H1 (cell line): ENCODE data around the gene BRD7. TPM values are rescaled to one million over a fixed set of nuclear protein-coding genes. Genes with fewer than 3 reads are reported as not detected.

Source experiments
- CTCF ChIA-PET: fragments of 300-600 bp; sonication (Branson Sonifier 250); formaldehyde crosslinking; loops from one replicate; lab custom pipeline; 2021; ENCODE audit not compliant: partially characterized antibody; lab: Charles Lee
- POLR2A ChIA-PET: fragments of 300-600 bp; sonication (Branson Sonifier 250); formaldehyde crosslinking; loops from one replicate; lab custom pipeline; 2021; ENCODE audit warnings: inconsistent platforms; ENCODE audit not compliant: partially characterized antibody; lab: Charles Lee
- DNase-seq, 2 experiments: peaks; one replicate each; pipeline versions ENCODE4 v3.0.0 to v3.0.0-alpha.2; 2010 to 2022; ENCODE audit warnings: low spot score in 2 of 2, low read depth in 1 of 2, mixed read lengths in 1 of 2
- FAIRE-seq: peaks from 2 replicates; lab custom pipeline; 2011; peaks lifted over from hg19 to GRCh38; lab: Jason Lieb, UNC
- H2AFZ ChIP-seq: 2 replicates; pipeline ENCODE4 v1.8.1; 2012; ENCODE audit warnings: low read length, inconsistent platforms
- H2AK5ac ChIP-seq: 2 replicates; pipeline ENCODE4 v1.6.1; 2013; ENCODE audit warnings: low read depth, low read length
- H2BK120ac ChIP-seq: replicated peaks from 2 replicates; pipeline ENCODE3; 2013; ENCODE audit warnings: low read depth, low read length, inconsistent platforms
- H2BK12ac ChIP-seq: 2 replicates; pipeline ENCODE4 v1.6.1; 2013; ENCODE audit warnings: low read depth, low read length
- H2BK15ac ChIP-seq: 2 replicates; pipeline ENCODE4 v1.6.1; 2013; ENCODE audit warnings: low read length
- H2BK20ac ChIP-seq: 2 replicates; pipeline ENCODE4 v1.6.1; 2013; ENCODE audit warnings: low read length
- H2BK5ac ChIP-seq: 2 replicates; pipeline ENCODE4 v1.6.1; 2013; ENCODE audit warnings: low read depth, low read length
- H3K14ac ChIP-seq: 2 replicates; pipeline ENCODE4 v1.6.1; 2013; ENCODE audit warnings: inconsistent platforms; ENCODE audit not compliant: insufficient read length
- H3K18ac ChIP-seq: 2 replicates; pipeline ENCODE4 v1.6.1; 2013; ENCODE audit warnings: low read length; ENCODE audit errors: extremely low read depth
- H3K23ac ChIP-seq: 2 replicates; pipeline ENCODE4 v1.6.1; 2013; ENCODE audit warnings: inconsistent platforms; ENCODE audit not compliant: insufficient read length
- H3K23me2 ChIP-seq: 2 replicates; pipeline ENCODE4 v1.6.1; 2013; ENCODE audit warnings: low read depth, low read length
- H3K27ac ChIP-seq: 2 replicates; pipeline ENCODE4 v1.6.1; 2011; ENCODE audit warnings: low read depth, low read length, inconsistent platforms
- H3K27me3 ChIP-seq, 4 experiments: replicated peaks in 1 of 4; 1 replicate in 1 of 4; 2 replicates in 3 of 4; pipeline versions ENCODE4 v1.6.1 to v1.8.1; 2011 to 2013; ENCODE audit warnings: low read length in 3 of 4, mild to moderate bottlenecking in 3 of 4, inconsistent platforms in 2 of 4, mixed read lengths in 2 of 4, moderate library complexity in 1 of 4; ENCODE audit not compliant: control insufficient read depth in 3 of 4, insufficient read depth in 3 of 4; ENCODE audit errors: extremely low read depth in 1 of 4
- H3K36me3 ChIP-seq, 4 experiments: 2 replicates each; pipeline versions ENCODE4 v1.6.1 to v1.8.1; 2011 to 2013; ENCODE audit warnings: mild to moderate bottlenecking in 4 of 4, low read length in 3 of 4, moderate library complexity in 2 of 4, control low read depth in 1 of 4, inconsistent platforms in 1 of 4; ENCODE audit not compliant: insufficient read depth in 4 of 4, control insufficient read depth in 2 of 4
- H3K4ac ChIP-seq: replicated peaks from 2 replicates; pipeline ENCODE3; 2013; ENCODE audit warnings: low read length, low read depth, mixed read lengths, inconsistent platforms; ENCODE audit not compliant: insufficient read length
- H3K4me1 ChIP-seq, 4 experiments: replicated peaks in 1 of 4; 1 replicate in 1 of 4; 2 replicates in 3 of 4; pipeline versions ENCODE4 v1.6.1 to v1.8.1; 2011 to 2013; ENCODE audit warnings: low read length in 3 of 4, inconsistent platforms in 2 of 4, mixed read lengths in 1 of 4; ENCODE audit not compliant: insufficient read depth in 4 of 4, control insufficient read depth in 3 of 4
- H3K4me2 ChIP-seq, 2 experiments: 2 replicates each; pipeline versions ENCODE4 v1.6.1 to v1.8.1; 2011 to 2013; ENCODE audit warnings: low read depth in 2 of 2, low read length in 2 of 2, control low read depth in 1 of 2, inconsistent platforms in 1 of 2, mild to moderate bottlenecking in 1 of 2; ENCODE audit not compliant: insufficient read depth in 1 of 2
- H3K4me3 ChIP-seq, 4 experiments: fragments of 200-600, 300-600 bp in 1 of 4; sonication (generic), shearing (Covaris generic), sonication (Bioruptor Twin) in 1 of 4; 2 replicates each; pipeline versions ENCODE4 v1.5.1 to v1.8.1; 2011 to 2016; ENCODE audit warnings: low read length in 4 of 4, low read depth in 3 of 4, control low read depth in 2 of 4, inconsistent platforms in 2 of 4, mild to moderate bottlenecking in 2 of 4, mixed read lengths in 1 of 4, moderate library complexity in 1 of 4; ENCODE audit not compliant: insufficient read depth in 2 of 4; ENCODE audit errors: extremely low read depth in 1 of 4
- H3K56ac ChIP-seq: replicated peaks from 2 replicates; pipeline ENCODE3; 2013; ENCODE audit warnings: low read depth, mild to moderate bottlenecking, mixed read lengths, low read length, inconsistent platforms; ENCODE audit not compliant: insufficient read length
- H3K79me1 ChIP-seq: 2 replicates; pipeline ENCODE4 v1.6.1; 2013; ENCODE audit warnings: low read depth, low read length, control low read depth
- H3K79me2 ChIP-seq, 2 experiments: 2 replicates each; pipeline versions ENCODE4 v1.6.1 to v1.8.1; 2012 to 2013; ENCODE audit warnings: low read length in 2 of 2, mild to moderate bottlenecking in 2 of 2, inconsistent platforms in 1 of 2; ENCODE audit not compliant: insufficient read depth in 2 of 2, control insufficient read depth in 1 of 2
- H3K9ac ChIP-seq, 4 experiments: replicated peaks in 1 of 4; 1 replicate in 1 of 4; 2 replicates in 3 of 4; pipeline versions ENCODE4 v1.6.1 to v1.8.1; 2011 to 2013; ENCODE audit warnings: low read depth in 3 of 4, low read length in 3 of 4, control low read depth in 2 of 4, mild to moderate bottlenecking in 2 of 4, moderate library complexity in 2 of 4, inconsistent platforms in 1 of 4; ENCODE audit errors: extremely low read depth in 1 of 4
- H3K9me3 ChIP-seq, 2 experiments: 2 replicates each; pipeline versions ENCODE4 v1.6.1 to v1.8.1; 2012 to 2013; ENCODE audit warnings: mild to moderate bottlenecking in 2 of 2, moderate library complexity in 2 of 2, control low read depth in 1 of 2, inconsistent platforms in 1 of 2, low read depth in 1 of 2, low read length in 1 of 2, mixed read lengths in 1 of 2; ENCODE audit not compliant: insufficient read depth in 2 of 2
- H4K20me1 ChIP-seq, 2 experiments: replicated peaks in 1 of 2; 2 replicates each; pipeline versions ENCODE3 to v1.8.1; 2011 to 2013; ENCODE audit warnings: inconsistent platforms in 2 of 2, low read length in 2 of 2, mild to moderate bottlenecking in 1 of 2; ENCODE audit not compliant: insufficient read depth in 2 of 2, control insufficient read depth in 1 of 2
- H4K5ac ChIP-seq: 2 replicates; pipeline ENCODE4 v1.6.1; 2013; ENCODE audit warnings: low read length, low read depth, mixed read lengths, inconsistent platforms; ENCODE audit not compliant: insufficient read length
- H4K8ac ChIP-seq: 2 replicates; pipeline ENCODE4 v1.8.0; 2013; ENCODE audit warnings: mild to moderate bottlenecking, moderate library complexity, low read length, inconsistent platforms; ENCODE audit not compliant: insufficient read depth; ENCODE audit errors: extremely low read depth
- H4K91ac ChIP-seq: replicated peaks from 2 replicates; pipeline ENCODE3; 2013; ENCODE audit warnings: low read length, mixed read lengths, inconsistent platforms; ENCODE audit not compliant: insufficient read length
- BRCA1 ChIP-seq: IDR thresholded peaks from 2 replicates; pipeline ENCODE4 v1.6.1; 2012; ENCODE audit warnings: low read depth, low read length, improper control_type of control experiment
- EGR1 ChIP-seq: IDR thresholded peaks from 2 replicates; pipeline ENCODE4 v1.6.1; 2011; ENCODE audit warnings: low read depth, low read length, borderline replicate concordance
- GABPA ChIP-seq: IDR thresholded peaks from 2 replicates; pipeline ENCODE4 v1.6.1; 2011; ENCODE audit warnings: mild to moderate bottlenecking, low read length, moderate library complexity, borderline replicate concordance; ENCODE audit not compliant: insufficient read depth
- HDAC6 ChIP-seq: IDR thresholded peaks from one replicate; pipeline ENCODE4 v1.7.1; 2012; ENCODE audit warnings: low read depth, mild to moderate bottlenecking, inconsistent platforms, low read length, moderate library complexity
- JUND ChIP-seq: IDR thresholded peaks from 2 replicates; pipeline ENCODE4 v1.6.1; 2011; ENCODE audit warnings: mild to moderate bottlenecking, improper control_type of control experiment, low read length
- PHF8 ChIP-seq: fragments of 200-600 bp; sonication (generic); conservative IDR thresholded peaks from 2 replicates; pipeline ENCODE4 v1.7.1; 2012; ENCODE audit warnings: low read depth, mild to moderate bottlenecking, inconsistent platforms, low read length, moderate library complexity
- RFX5 ChIP-seq: IDR thresholded peaks from 2 replicates; pipeline ENCODE4 v1.6.1; 2011; ENCODE audit warnings: low read depth, low read length, improper control_type of control experiment, borderline replicate concordance
- RNF2 ChIP-seq: fragments of 200-900, 300-1000 bp; sonication (generic); IDR thresholded peaks from 2 replicates; pipeline ENCODE4 v1.7.1; 2016; ENCODE audit warnings: borderline replicate concordance, low read depth, mild to moderate bottlenecking, antibody characterized with exemption, low read length; ENCODE audit not compliant: poor library complexity, severe bottlenecking; ENCODE audit errors: missing control alignments
- SP2 ChIP-seq: IDR thresholded peaks from 2 replicates; pipeline ENCODE4 v1.6.1; 2012; ENCODE audit warnings: mild to moderate bottlenecking, low read length, inconsistent platforms
- SP4 ChIP-seq: IDR thresholded peaks from 2 replicates; pipeline ENCODE4 v1.6.1; 2012; ENCODE audit warnings: low read length, inconsistent platforms
- TAF7 ChIP-seq: optimal IDR thresholded peaks from 2 replicates; pipeline ENCODE3; 2011; ENCODE audit warnings: low read depth, mild to moderate bottlenecking, inconsistent platforms, low read length, moderate library complexity, borderline replicate concordance
- TBP ChIP-seq: IDR thresholded peaks from 2 replicates; pipeline ENCODE4 v1.6.1; 2011; ENCODE audit warnings: low read depth, low read length, improper control_type of control experiment
- WGBS, 2 experiments: shearing (Covaris generic) in 1 of 2; methylation state at CpG; one replicate each; pipeline versions ENCODE4 v1.1.6 to v1.1.7; 2013 to 2015; ENCODE audit warnings: low lambda C conversion rate in 2 of 2, mixed read lengths in 2 of 2, inconsistent platforms in 1 of 2, low coverage in 1 of 2, missing lambda C conversion rate in 1 of 2; ENCODE audit not compliant: insufficient replicate concordance in 2 of 2, insufficient coverage in 1 of 2, insufficient read length in 1 of 2; ENCODE audit errors: extremely low coverage in 1 of 2, missing lambda C conversion rate in 1 of 2; 5-methylcytosine and 5-hydroxymethylcytosine counted together
- polyA plus RNA-seq, 7 experiments: library from polyadenylated mRNA; depleted of rRNA in 3 of 7; stranded (reverse) in 5 of 7; unstranded in 2 of 7; fragments of >200 nt in 5 of 7; fragments of 200-250 nt in 2 of 7; gene quantifications; 1 replicate in 5 of 7; 2 replicates in 1 of 7; 4 replicates in 1 of 7; pipeline versions ENCODE4 v1.2.1 to v1.2.3, GENCODE V29; 2011 to 2013; ENCODE audit warnings: missing spikeins in 2 of 7, mixed read lengths in 2 of 7
- total RNA-seq: library from RNA; stranded (reverse); fragmentation: NEBNext Ultra II Directional; extraction: Animal tissue kit (Norgen Biotek cat#: 25700); gene quantifications from 2 replicates; pipeline ENCODE4 v1.2.1, GENCODE V29; 2021

The BRD7 gene
- total and polyA plus RNA-seq, 2 of the 8 experiments (the other 6 are each of a cell fraction or from before 2014, with no cell fraction given) = 42.5 to 120 TPM

GRCh38 chr16:50298591-50299507 lies 69.9 kb downstream of the BRD7 start:
- no peak overlapping the region for H3K4me2 ChIP-seq
- H3K27me3 ChIP-seq = no peaks in the 10 kb centered on the region
- H4K5ac ChIP-seq = no peak overlapping the region
- H3K23ac ChIP-seq = no peak overlapping the region
- WGBS, 2 experiments = 95% methylated on average over 23 of the region's 29 CpGs; no CpG with 5 or more reads in 1 of the 2 experiments
- no peak overlapping the region for H2BK20ac ChIP-seq
- H2AK5ac ChIP-seq = no peak overlapping the region
- H3K79me1 ChIP-seq = no peaks in the 10 kb centered on the region
- H3K36me3 ChIP-seq = no peaks in the 10 kb centered on the region
- H3K27ac ChIP-seq = no peak overlapping the region
- H3K23me2 ChIP-seq = no peaks in the 10 kb centered on the region
- no peak for FAIRE-seq
- H2BK120ac ChIP-seq = no peak overlapping the region
- H3K9ac ChIP-seq = no peak overlapping the region
- CTCF ChIA-PET = interaction anchor here (0.6 to 1.1 kb wide), 3 partner anchors 9 to 51 kb away, joined by 3 read pairs; no protein-coding TSS in a partner anchor
- peaks cover 0 to 3% (median 0%) of the 10 kb centered on the region in 4 experiments; a peak in 1 of 7 replicates for H3K4me1 ChIP-seq
- no peak overlapping the region for H2BK15ac ChIP-seq
- no peak overlapping the region for H3K56ac ChIP-seq
- H3K79me2 ChIP-seq = no peaks in the 10 kb centered on the region
- no peaks in the 10 kb centered on the region for H3K9me3 ChIP-seq
- H3K4ac ChIP-seq = no peak overlapping the region
- no peak overlapping the region for H3K14ac ChIP-seq
- no peak for DNase-seq
- H2BK12ac ChIP-seq = no peak overlapping the region
- POLR2A ChIA-PET = interaction anchor here (2.0 kb wide), 1 partner anchor 10 kb away, joined by 4 read pairs; no protein-coding TSS in a partner anchor
- no peak overlapping the region for H4K8ac ChIP-seq
- peaks cover 0 to 2% of the 10 kb centered on the region in 2 experiments for H4K20me1 ChIP-seq
- no peak overlapping the region for H2BK5ac ChIP-seq
- H2AFZ ChIP-seq = no peak overlapping the region
- H4K91ac ChIP-seq = no peak overlapping the region
- H3K18ac ChIP-seq = no peak overlapping the region
- H3K4me3 ChIP-seq = no peak overlapping the region
- TF ChIP-seq BRCA1 (no peak), HDAC6 (no peak), GABPA (no peak), TBP (no peak), RFX5 (no peak), RNF2 (no peak), EGR1 (no peak), JUND (no peak), SP2 (no peak), TAF7 (no peak), SP4 (no peak), PHF8 (no peak)
